ENCODE measurements around the gene MYBBP1A.

MYBBP1A gene

DNA sequence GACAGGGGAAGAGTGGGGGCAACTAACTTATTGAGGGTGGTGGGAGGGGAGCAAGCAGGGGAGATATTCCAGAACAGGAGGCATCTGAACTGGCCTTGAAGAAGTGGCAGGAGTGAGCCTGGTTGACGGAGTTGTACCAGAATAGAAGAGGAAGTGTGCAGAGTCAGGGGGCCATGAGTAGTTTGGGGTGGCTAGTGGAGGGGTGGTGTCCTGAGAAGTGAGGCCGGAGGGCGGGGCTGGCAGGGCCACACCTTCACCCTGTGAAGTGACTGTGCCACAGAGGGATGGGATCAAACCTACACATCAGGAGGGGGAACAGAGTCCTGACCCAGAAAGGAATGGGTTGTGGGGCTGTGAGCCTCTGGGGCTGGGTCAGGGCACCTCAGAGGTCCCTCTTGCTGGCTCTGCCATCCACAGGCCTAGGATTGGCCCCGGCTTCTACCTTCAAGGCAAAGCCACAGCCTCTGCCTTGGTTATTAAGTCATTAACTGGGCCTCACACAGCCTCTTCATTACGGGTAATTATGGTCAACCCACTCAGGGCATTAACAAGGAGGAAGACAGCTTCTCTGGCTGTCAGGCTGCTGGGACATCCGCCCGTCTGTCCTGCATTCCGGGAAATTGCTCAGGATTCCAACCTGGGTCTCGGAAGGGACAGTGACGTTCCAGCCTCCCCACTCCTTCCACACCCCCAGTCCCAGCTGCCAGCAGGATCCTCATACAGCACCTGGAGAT, 43.8 kb downstream of the MYBBP1A start:
- TF ChIP-seq, protein P1, sequence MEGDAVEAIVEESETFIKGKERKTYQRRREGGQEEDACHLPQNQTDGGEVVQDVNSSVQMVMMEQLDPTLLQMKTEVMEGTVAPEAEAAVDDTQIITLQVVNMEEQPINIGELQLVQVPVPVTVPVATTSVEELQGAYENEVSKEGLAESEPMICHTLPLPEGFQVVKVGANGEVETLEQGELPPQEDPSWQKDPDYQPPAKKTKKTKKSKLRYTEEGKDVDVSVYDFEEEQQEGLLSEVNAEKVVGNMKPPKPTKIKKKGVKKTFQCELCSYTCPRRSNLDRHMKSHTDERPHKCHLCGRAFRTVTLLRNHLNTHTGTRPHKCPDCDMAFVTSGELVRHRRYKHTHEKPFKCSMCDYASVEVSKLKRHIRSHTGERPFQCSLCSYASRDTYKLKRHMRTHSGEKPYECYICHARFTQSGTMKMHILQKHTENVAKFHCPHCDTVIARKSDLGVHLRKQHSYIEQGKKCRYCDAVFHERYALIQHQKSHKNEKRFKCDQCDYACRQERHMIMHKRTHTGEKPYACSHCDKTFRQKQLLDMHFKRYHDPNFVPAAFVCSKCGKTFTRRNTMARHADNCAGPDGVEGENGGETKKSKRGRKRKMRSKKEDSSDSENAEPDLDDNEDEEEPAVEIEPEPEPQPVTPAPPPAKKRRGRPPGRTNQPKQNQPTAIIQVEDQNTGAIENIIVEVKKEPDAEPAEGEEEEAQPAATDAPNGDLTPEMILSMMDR (IDR thresholded peaks at IDR 0.05; ENCODE audit: insufficient read depth, low read depth, low read length, missing control alignments) = no peak
- DNase-seq (ENCODE audit: low read depth) = no peak
- H3K4me3 ChIP-seq (ENCODE audit: low read depth, low read length) = no peak overlapping the region

DNA sequence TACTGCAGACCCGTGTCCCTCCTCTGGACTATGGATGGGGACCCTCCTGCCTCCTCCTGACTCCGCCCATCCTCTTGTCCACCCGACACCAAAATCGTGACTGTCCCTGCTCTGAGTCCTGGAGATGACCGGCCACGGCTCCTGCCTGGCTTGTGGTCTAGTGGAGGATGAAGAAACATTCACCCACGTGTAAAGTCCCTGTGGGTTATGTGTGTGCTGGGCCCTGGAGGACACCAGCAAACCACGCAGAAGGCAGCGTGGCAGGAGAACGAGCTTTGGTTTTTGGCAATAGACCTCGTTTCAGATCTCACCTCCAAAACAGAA, 44.6 kb downstream of the MYBBP1A start:
- TF ChIP-seq, protein P1 (IDR thresholded peaks at IDR 0.05; ENCODE audit: insufficient read depth, low read depth, low read length, missing control alignments) = no peak
- DNase-seq (ENCODE audit: low read depth) = no peak

DNA sequence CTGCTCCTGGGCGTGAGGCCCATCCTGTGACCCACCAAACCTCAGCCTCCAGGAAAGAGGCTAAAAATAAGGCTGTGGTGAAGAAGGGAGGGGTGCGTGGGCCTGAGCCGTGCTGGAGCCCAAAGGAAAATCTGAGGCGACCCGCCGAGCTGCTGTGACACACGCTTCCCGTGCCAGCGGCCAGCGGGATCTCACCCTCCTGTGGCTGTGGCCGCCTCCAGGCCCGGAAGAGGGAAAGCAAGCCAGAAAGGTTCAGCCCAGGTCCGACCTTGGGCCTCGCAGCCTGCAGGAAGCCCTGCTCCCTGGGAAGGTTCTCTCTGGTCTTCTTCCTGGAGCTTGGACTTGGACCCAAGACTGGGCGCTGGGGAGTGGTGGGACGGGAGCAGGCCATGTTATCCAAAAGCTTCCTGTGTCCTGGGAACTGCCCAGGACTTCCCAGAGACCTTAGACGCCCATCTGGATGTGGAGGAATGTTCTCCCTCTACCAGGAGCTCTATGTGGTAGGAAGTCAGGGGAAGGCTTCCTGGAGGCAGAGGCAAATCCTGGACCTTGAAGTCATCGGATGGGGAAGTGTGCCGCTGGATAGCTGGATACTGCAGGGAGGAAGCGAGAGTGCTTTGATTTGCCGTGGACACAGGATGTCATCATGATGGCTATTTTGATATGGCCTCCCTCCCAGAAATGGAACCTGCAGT, 45.1 kb downstream of the MYBBP1A start:
- no peak overlapping the region for H3K4me3 ChIP-seq (ENCODE audit: low read depth, low read length)
- TF ChIP-seq, protein P1 (IDR thresholded peaks at IDR 0.05; ENCODE audit: insufficient read depth, low read depth, low read length, missing control alignments) = no peak
- DNase-seq (ENCODE audit: low read depth) = no peak

More for the DNA sequence above, 44.6 kb downstream of the MYBBP1A start:
- H3K4me3 ChIP-seq (ENCODE audit: low read depth, low read length) = no peak overlapping the region

DNA sequence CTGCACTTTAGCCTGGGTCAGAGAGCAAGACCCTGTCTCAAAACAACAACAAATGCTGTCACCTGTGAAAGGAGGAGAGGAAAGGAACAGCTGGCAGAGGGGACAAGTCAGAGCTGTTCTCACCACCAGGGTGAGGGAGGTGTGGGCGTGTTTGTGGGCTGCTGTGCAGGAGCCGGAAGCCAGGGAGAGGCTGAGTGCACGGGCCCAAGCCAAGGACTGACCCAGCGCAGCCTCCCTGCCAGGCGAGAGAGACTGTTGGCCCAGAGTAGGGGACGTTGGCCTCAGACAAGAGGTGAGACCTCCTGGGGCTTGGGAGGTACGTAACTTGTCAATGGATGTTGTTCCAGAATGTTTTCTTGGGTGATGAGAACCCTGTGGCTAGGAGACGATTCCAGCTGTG, 45.8 kb downstream of the MYBBP1A start:
- DNase-seq (ENCODE audit: low read depth) = peak; percentile 62
- H3K4me3 ChIP-seq (ENCODE audit: low read depth, low read length) = no peak overlapping the region
- TF ChIP-seq, protein P1 (IDR thresholded peaks at IDR 0.05; ENCODE audit: insufficient read depth, low read depth, low read length, missing control alignments) = peak; percentile 6

DNA sequence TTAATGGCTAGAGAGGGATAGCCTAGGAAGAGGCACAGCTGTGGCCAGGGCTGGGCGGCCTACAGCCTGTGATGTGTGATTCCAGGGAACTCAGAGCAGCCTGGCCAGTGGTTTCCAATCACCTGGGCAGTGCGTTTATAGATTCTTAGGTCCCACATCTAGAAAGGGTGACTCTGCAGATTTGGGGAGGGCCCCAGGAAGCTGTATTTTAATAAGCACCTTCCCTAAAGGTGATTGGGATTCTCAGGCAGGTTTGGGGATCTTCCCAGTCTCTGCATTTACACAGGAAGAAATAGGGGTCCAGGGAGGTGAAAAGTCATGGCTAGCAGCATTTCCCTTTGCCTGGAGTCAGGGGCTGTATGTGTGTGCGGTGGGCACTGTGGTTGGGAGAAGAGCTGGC, 47.0 kb downstream of the MYBBP1A start:
- TF ChIP-seq, protein P1 (IDR thresholded peaks at IDR 0.05; ENCODE audit: insufficient read depth, low read depth, low read length, missing control alignments) = no peak
- H3K4me3 ChIP-seq (ENCODE audit: low read depth, low read length) = no peak overlapping the region
- DNase-seq (ENCODE audit: low read depth) = no peak

DNA sequence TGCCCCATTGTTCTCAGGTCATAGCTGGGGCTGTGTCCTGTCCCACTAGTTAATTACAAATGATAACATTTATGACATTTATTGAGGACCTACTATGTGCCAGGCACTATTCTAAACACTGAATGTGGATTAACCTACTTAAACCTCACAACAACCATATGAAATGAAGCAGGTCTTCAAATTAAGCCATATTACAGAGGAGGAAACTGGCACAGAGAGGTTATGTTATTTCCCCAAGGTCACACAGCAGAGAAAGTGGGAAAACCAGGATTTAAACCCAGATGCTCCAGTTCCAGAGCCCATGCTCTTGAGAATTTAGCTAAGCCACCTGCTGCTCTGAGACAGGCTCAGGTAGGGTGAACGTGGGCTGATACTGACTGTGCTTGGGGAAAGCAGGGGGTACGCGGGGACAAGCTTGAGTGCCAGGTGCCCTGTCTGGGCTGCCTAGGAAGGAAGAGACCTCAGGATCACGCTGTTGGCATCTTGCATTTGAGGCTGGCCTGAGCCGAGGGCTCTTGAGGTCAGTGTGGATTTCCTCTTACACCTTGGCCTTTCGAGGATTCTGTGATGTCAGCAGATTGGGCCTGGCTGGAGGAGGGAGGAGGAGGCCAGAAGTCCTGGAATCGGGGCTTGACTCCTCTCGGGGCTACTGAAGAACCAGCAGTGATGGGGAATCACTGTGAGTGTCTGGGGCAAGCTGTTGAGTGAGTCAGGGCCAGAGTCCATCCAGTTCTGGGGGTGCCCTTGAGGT, 47.6 kb downstream of the MYBBP1A start:
- no peak overlapping the region for H3K4me3 ChIP-seq (ENCODE audit: low read depth, low read length)
- TF ChIP-seq, protein P1 (IDR thresholded peaks at IDR 0.05; ENCODE audit: insufficient read depth, low read depth, low read length, missing control alignments) = no peak
- DNase-seq (ENCODE audit: low read depth) = no peak

Data from GM12865 (cell line).